OCI-M2 (cell line): ENCODE results near the gene PDK1.
"Not testable (repeated sequence)": the region's sequence is repeated elsewhere in the genome, so short reads cannot be mapped to it uniquely, and the experiment has no call there.

Experiments used
- DNase-seq: peaks from one replicate; lab custom pipeline; 2025; ENCODE audit not compliant: unreplicated experiment; lab: John Stamatoyannopoulos, UW

Gene PDK1

GRCh38 chr2:172555522-172556283 is at the start of gene PDK1:
Gene PDK1 (plus strand): TSS chr2:172556090. CDS start chr2:172556151, 61 bp downstream.
- DNase-seq, result no peak

- no peak for DNase-seq
These were observed 48.7 kb upstream of the PDK1 start for GRCh38 chr2:172507199-172507598.

GRCh38 chr2:172510088-172510487 is 45.8 kb upstream of the PDK1 start:
- DNase-seq, result no peak

- DNase-seq, result no peak
These were observed 45.3 kb upstream of the PDK1 start for GRCh38 chr2:172510548-172510947.

- DNase-seq, result no peak
These were observed 42.9 kb upstream of the PDK1 start for GRCh38 chr2:172512810-172513523.

GRCh38 chr2:172513524-172513900 is 42.4 kb upstream of the PDK1 start:
- DNase-seq, result no peak

GRCh38 chr2:172513935-172514586 is 41.8 kb upstream of the PDK1 start:
- no peak for DNase-seq

- DNase-seq, result no peak
These were observed 39.6 kb upstream of the PDK1 start for GRCh38 chr2:172516299-172516698.

GRCh38 chr2:172518995-172519394 is 36.9 kb upstream of the PDK1 start:
- no peak for DNase-seq

GRCh38 chr2:172525601-172526000 is 30.3 kb upstream of the PDK1 start:
- DNase-seq, result no peak

GRCh38 chr2:172531309-172531708 is 24.6 kb upstream of the PDK1 start:
- DNase-seq, result no peak

GRCh38 chr2:172532461-172532860 is 23.4 kb upstream of the PDK1 start:
- not testable (repeated sequence) for DNase-seq

GRCh38 chr2:172533687-172534086 is 22.2 kb upstream of the PDK1 start:
- no peak for DNase-seq

- no peak for DNase-seq
These were observed 20.8 kb upstream of the PDK1 start for GRCh38 chr2:172535119-172535518.

GRCh38 chr2:172537851-172538250 is 18.0 kb upstream of the PDK1 start:
- not testable (repeated sequence) for DNase-seq

- DNase-seq, result no peak
These were observed 16.1 kb upstream of the PDK1 start for GRCh38 chr2:172539767-172540166.

GRCh38 chr2:172540421-172540820 is 15.5 kb upstream of the PDK1 start:
- no peak for DNase-seq

- no peak for DNase-seq
These were observed 10.3 kb upstream of the PDK1 start for GRCh38 chr2:172545408-172546075.

- DNase-seq, result no peak
These were observed 6.8 kb upstream of the PDK1 start for GRCh38 chr2:172549131-172549530.

- not testable (repeated sequence) for DNase-seq
These were observed 6.1 kb upstream of the PDK1 start for GRCh38 chr2:172549802-172550201.

GRCh38 chr2:172550419-172550818 is 5.5 kb upstream of the PDK1 start:
- no peak for DNase-seq
